Liver (tissue), 3 donors: Measurements from ENCODE around the gene WWOX.

Experiments used
- ATF3 ChIP-seq: IDR thresholded peaks from 2 replicates; pipeline ENCODE4 v1.6.1; 2016; ENCODE audit warnings: antibody characterized with exemption
- CTCF ChIP-seq: fragments of 150-350 bp; IDR thresholded peaks from 2 replicates; pipeline ENCODE4 v1.5.1; 2017; ENCODE audit warnings: improper control_type of control experiment, low read depth, low read length; ENCODE audit not compliant: missing input control
- FOXA1 ChIP-seq: IDR thresholded peaks from 2 replicates; pipeline ENCODE4 v1.6.1; 2016; ENCODE audit warnings: antibody characterized with exemption
- GABPA ChIP-seq, 2 donors: IDR thresholded peaks in 1 of 2; conservative IDR thresholded peaks in 1 of 2; 2 replicates each; pipeline ENCODE4 v1.6.1; 2016; ENCODE audit warnings: antibody characterized with exemption in 2 of 2, mild to moderate bottlenecking in 1 of 2, moderate library complexity in 1 of 2
- MAX ChIP-seq: IDR thresholded peaks from 2 replicates; pipeline ENCODE4 v1.6.1; 2016; ENCODE audit warnings: antibody characterized with exemption
- SP1 ChIP-seq: IDR thresholded peaks from 2 replicates; pipeline ENCODE4 v1.6.1; 2018; ENCODE audit warnings: antibody characterized with exemption, mild to moderate bottlenecking
- TAF1 ChIP-seq: conservative IDR thresholded peaks from 2 replicates; pipeline ENCODE4 v1.6.1; 2016; ENCODE audit warnings: antibody characterized with exemption, mild to moderate bottlenecking
- donor health status: healthy.
- donor health status: healthy.

- no peak for TF ChIP-seq FOXA1
- TF ChIP-seq CTCF, result no peak
- TF ChIP-seq MAX, result no peak
- no peak for TF ChIP-seq ATF3
- TF ChIP-seq TAF1, result no peak
- no peak for TF ChIP-seq SP1
- TF ChIP-seq GABPA (IDR thresholded peaks at IDR 0.05 in 1 of 2, conservative IDR thresholded peaks at IDR 0.05 in 1 of 2), result no peak
Measured at GRCh38 chr16:78494105-78494504, 394.7 kb downstream of the WWOX start.
